Epithelial cell of prostate (primary cell): ENCODE results near the gene BANP.
A peak's percentile ranks its signal among the peaks of the same experiment; 100 is the strongest.
"Not testable (repeated sequence)": the region's sequence is repeated elsewhere in the genome, so short reads cannot be mapped to it uniquely, and the experiment has no call there.

ENCODE experiments used
- DNase-seq: peaks from one replicate; pipeline ENCODE4 v3.0.0-alpha.2; 2011; ENCODE audit warnings: low read depth, low spot score
- H3K27ac ChIP-seq: fragments of 450-650 bp; 2 replicates; pipeline ENCODE4 v1.5.1; 2017; ENCODE audit warnings: mild to moderate bottlenecking

The BANP gene

GRCh38 chr16:87984632-87985267 is 33.5 kb downstream of the BANP start:
- no peak overlapping the region for H3K27ac ChIP-seq

GRCh38 chr16:87985493-87985892 is 34.3 kb downstream of the BANP start:
- not testable (repeated sequence) for H3K27ac ChIP-seq, DNase-seq

More at GRCh38 chr16:87984632-87985267, 33.5 kb downstream of the BANP start:
- no peak for DNase-seq

GRCh38 chr16:87986361-87986849 is 35.2 kb downstream of the BANP start:
- DNase-seq: peak; percentile 24

GRCh38 chr16:87988596-87988995 is 37.4 kb downstream of the BANP start:
- not testable (repeated sequence) for H3K27ac ChIP-seq, DNase-seq

More at GRCh38 chr16:87986361-87986849, 35.2 kb downstream of the BANP start:
- not testable (repeated sequence) for H3K27ac ChIP-seq

- not testable (repeated sequence) for DNase-seq, H3K27ac ChIP-seq
Measured at GRCh38 chr16:87990254-87990653, 39.0 kb downstream of the BANP start.

- DNase-seq: not testable (repeated sequence)
Measured at GRCh38 chr16:87992142-87992541, 40.9 kb downstream of the BANP start.

GRCh38 chr16:87993901-87994300 is 42.7 kb downstream of the BANP start:
- no peak overlapping the region for H3K27ac ChIP-seq
- no peak for DNase-seq

More at GRCh38 chr16:87992142-87992541, 40.9 kb downstream of the BANP start:
- not testable (repeated sequence) for H3K27ac ChIP-seq

GRCh38 chr16:87995644-87996043 is 44.4 kb downstream of the BANP start:
- DNase-seq: no peak
- H3K27ac ChIP-seq: no peak overlapping the region

GRCh38 chr16:87996962-87997880 is 46.0 kb downstream of the BANP start:
- no peak for DNase-seq
- H3K27ac ChIP-seq: no peak overlapping the region

- DNase-seq, H3K27ac ChIP-seq: not testable (repeated sequence)
Measured at GRCh38 chr16:87998184-87998793, 47.1 kb downstream of the BANP start.

- DNase-seq, H3K27ac ChIP-seq: not testable (repeated sequence)
Measured at GRCh38 chr16:87998992-87999391, 47.8 kb downstream of the BANP start.

- H3K27ac ChIP-seq: no peak overlapping the region
- DNase-seq: no peak
Measured at GRCh38 chr16:88002211-88002610, 51.0 kb downstream of the BANP start.

GRCh38 chr16:88002749-88003148 is 51.5 kb downstream of the BANP start:
- DNase-seq: no peak
- no peak overlapping the region for H3K27ac ChIP-seq

- DNase-seq: no peak
Measured at GRCh38 chr16:88003316-88003715, 52.1 kb downstream of the BANP start.

GRCh38 chr16:88003736-88004135 is 52.5 kb downstream of the BANP start:
- no peak for DNase-seq
- H3K27ac ChIP-seq: no peak overlapping the region

More at GRCh38 chr16:88003316-88003715, 52.1 kb downstream of the BANP start:
- no peak overlapping the region for H3K27ac ChIP-seq

GRCh38 chr16:88004391-88004790 is 53.2 kb downstream of the BANP start:
- no peak overlapping the region for H3K27ac ChIP-seq
- DNase-seq: no peak

- DNase-seq: no peak
- H3K27ac ChIP-seq: no peak overlapping the region
Measured at GRCh38 chr16:88005181-88005581, 53.9 kb downstream of the BANP start.

GRCh38 chr16:88005968-88006367 is 54.7 kb downstream of the BANP start:
- DNase-seq: no peak
- no peak overlapping the region for H3K27ac ChIP-seq

- H3K27ac ChIP-seq: no peak overlapping the region
- no peak for DNase-seq
Measured at GRCh38 chr16:88007321-88007731, 56.1 kb downstream of the BANP start.

- no peak for DNase-seq
Measured at GRCh38 chr16:88008840-88009239, 57.6 kb downstream of the BANP start.

More at GRCh38 chr16:88008840-88009239, 57.6 kb downstream of the BANP start:
- no peak overlapping the region for H3K27ac ChIP-seq
